Panc1 (cell line): ENCODE results near the gene SH3BP4.

Source experiments
- CTCF ChIP-seq: fragments of 450-650 bp; IDR thresholded peaks from 2 replicates; pipeline ENCODE4 v1.5.1; 2017; ENCODE audit warnings: mild to moderate bottlenecking
- POLR2AphosphoS5 ChIP-seq: IDR thresholded peaks from 2 replicates; pipeline ENCODE4 v1.6.1; 2012; ENCODE audit warnings: mild to moderate bottlenecking, low read depth, low read length, moderate library complexity
- REST ChIP-seq, 2 experiments: IDR thresholded peaks; 2 replicates each; pipeline ENCODE4 v1.6.1; 2011 to 2012; ENCODE audit warnings: low read depth in 2 of 2, control low read depth in 1 of 2, low read length in 1 of 2, mild to moderate bottlenecking in 1 of 2, moderate library complexity in 1 of 2; ENCODE audit not compliant: insufficient read depth in 1 of 2
- SIN3A ChIP-seq: IDR thresholded peaks from 2 replicates; pipeline ENCODE4 v1.6.1; 2012; ENCODE audit warnings: low read depth, mild to moderate bottlenecking, low read length, moderate library complexity, borderline replicate concordance; ENCODE audit not compliant: insufficient read depth
- TCF7L2 ChIP-seq: IDR thresholded peaks from 2 replicates; pipeline ENCODE4 v1.6.1; 2011; ENCODE audit warnings: mild to moderate bottlenecking, low read depth, low read length, inconsistent platforms

- TF ChIP-seq CTCF: no peak
- TF ChIP-seq REST (IDR thresholded peaks at IDR 0.05; ENCODE audit: insufficient read depth in 1 of 2, low read depth in 2 of 2, low read length in 1 of 2): no peak
- TF ChIP-seq POLR2AphosphoS5: no peak
- TF ChIP-seq TCF7L2: peak; percentile 37; the same call in 1 of the 2 replicates
- TF ChIP-seq SIN3A: no peak
Observed at GRCh38 chr2:235003096-235003775, 51.4 kb downstream of the SH3BP4 start.
